WTC11 (cell line): Measurements from ENCODE around the gene FNDC3A.

Source experiments
- ATF3 ChIP-seq: sonication (generic); formaldehyde crosslinking; conservative IDR thresholded peaks from 2 replicates; pipeline ENCODE4 v1.8.1; 2022; ENCODE audit warnings: mild to moderate bottlenecking, missing genetic modification reagents
- CTCF ChIP-seq: fragments of 200-600 bp; IDR thresholded peaks from 2 replicates; pipeline ENCODE4 v1.8.0; 2022; ENCODE audit warnings: antibody characterized with exemption
- MAX ChIP-seq: sonication (generic); formaldehyde crosslinking; IDR thresholded peaks from 2 replicates; pipeline ENCODE4 v1.8.0; 2022; ENCODE audit warnings: mild to moderate bottlenecking, missing genetic modification reagents
- TEAD4 ChIP-seq: sonication (generic); formaldehyde crosslinking; IDR thresholded peaks from 2 replicates; pipeline ENCODE4 v1.8.0; 2022; ENCODE audit warnings: mild to moderate bottlenecking, missing genetic modification reagents
- USF2 ChIP-seq: sonication (generic); formaldehyde crosslinking; IDR thresholded peaks from 2 replicates; pipeline ENCODE4 v1.8.1; 2023; ENCODE audit warnings: mild to moderate bottlenecking, missing genetic modification reagents, moderate library complexity

- no peak for TF ChIP-seq CTCF
- no peak for TF ChIP-seq ATF3 (CRISPR knock-in tag)
- peak; percentile 38; the same call in 1 of the 2 replicates for TF ChIP-seq USF2
- no peak for TF ChIP-seq TEAD4 (CRISPR knock-in tag)
- peak; percentile 86 for TF ChIP-seq MAX (CRISPR knock-in tag)
These were observed 239.2 kb downstream of the FNDC3A start for GRCh38 chr13:49214917-49215376.
